ENCODE data around the gene PAN3.

Gene PAN3

GRCh38 chr13:28271056-28271840 lies 132.9 kb downstream of the PAN3 start:
- DNase-seq (ENCODE audit: low read depth in 1 of 2, low spot score in 1 of 2): no peak
- Histone ChIP-seq H3K27me3 (ENCODE audit: insufficient read depth, poor library complexity, severe bottlenecking) (no peaks in the 10 kb centered on the region), H3K4me3 (replicated peaks; ENCODE audit: insufficient read depth, low read length) (no peak overlapping the region), H3K27ac (replicated peaks) (peak overlapping the region; percentile 12)
- TF ChIP-seq CTCF (IDR thresholded peaks at IDR 0.05; ENCODE audit: insufficient read depth, low read length): no peak
- TF ChIP-seq GABPA (IDR thresholded peaks at IDR 0.05; ENCODE audit: low read depth): no peak
- no peak for TF ChIP-seq POLR2AphosphoS5 (IDR thresholded peaks at IDR 0.05; ENCODE audit: low read depth)
- no peak for TF ChIP-seq REST (IDR thresholded peaks at IDR 0.05; ENCODE audit: insufficient replicate concordance, low read depth)
- no peak for TF ChIP-seq SPI1 (IDR thresholded peaks at IDR 0.05; ENCODE audit: borderline replicate concordance, low read depth)

GRCh38 chr13:28273919-28274318 lies 135.6 kb downstream of the PAN3 start:
- H3K27ac ChIP-seq (replicated peaks): no peak overlapping the region
- H3K27me3 ChIP-seq (ENCODE audit: insufficient read depth, poor library complexity, severe bottlenecking): no peaks in the 10 kb centered on the region
- no peak for TF ChIP-seq CTCF (IDR thresholded peaks at IDR 0.05; ENCODE audit: insufficient read depth, low read length)
- TF ChIP-seq POLR2AphosphoS5 (IDR thresholded peaks at IDR 0.05; ENCODE audit: low read depth): no peak
- TF ChIP-seq GABPA (IDR thresholded peaks at IDR 0.05; ENCODE audit: low read depth): no peak
- TF ChIP-seq REST (IDR thresholded peaks at IDR 0.05; ENCODE audit: insufficient replicate concordance, low read depth): no peak
- no peak for TF ChIP-seq SPI1 (IDR thresholded peaks at IDR 0.05; ENCODE audit: borderline replicate concordance, low read depth)
- H3K4me3 ChIP-seq (replicated peaks; ENCODE audit: insufficient read depth, low read length): no peak overlapping the region
- DNase-seq (ENCODE audit: low read depth in 1 of 2, low spot score in 1 of 2): no peak

- TF ChIP-seq SPI1 (IDR thresholded peaks at IDR 0.05; ENCODE audit: borderline replicate concordance, low read depth): peak; percentile 98
- TF ChIP-seq POLR2AphosphoS5 (IDR thresholded peaks at IDR 0.05; ENCODE audit: low read depth): 0 out of 2 replicates have a peak, but pooled peaks have one; percentile 31
- no peak for TF ChIP-seq REST (IDR thresholded peaks at IDR 0.05; ENCODE audit: insufficient replicate concordance, low read depth)
- peak; percentile 68 to 80 for DNase-seq (ENCODE audit: low read depth in 1 of 2, low spot score in 1 of 2)
- Histone ChIP-seq H3K27me3 (ENCODE audit: insufficient read depth, poor library complexity, severe bottlenecking) (no peaks in the 10 kb centered on the region), H3K27ac (replicated peaks) (no peak overlapping the region), H3K4me3 (replicated peaks; ENCODE audit: insufficient read depth, low read length) (no peak overlapping the region)
Observed at GRCh38 chr13:28282451-28282850, 144.1 kb downstream of the PAN3 start.
